Subcutaneous abdominal adipose tissue (tissue), 5 donors: ENCODE data around the gene HRH1.

Source experiments
- H3K27ac ChIP-seq: one replicate; pipeline ENCODE4 v1.7.0; 2013; ENCODE audit warnings: low read depth, mild to moderate bottlenecking, inconsistent platforms, low read length, moderate library complexity
- H3K27me3 ChIP-seq, 5 donors: one replicate each; pipeline ENCODE4 v1.7.0; 2013; ENCODE audit warnings: low read length in 5 of 5, inconsistent platforms in 1 of 5; ENCODE audit not compliant: control insufficient read depth in 5 of 5, insufficient read depth in 4 of 5
- H3K36me3 ChIP-seq, 5 donors: one replicate each; pipeline ENCODE4 v1.7.0; 2013; ENCODE audit warnings: low read length in 5 of 5; ENCODE audit not compliant: control insufficient read depth in 5 of 5, insufficient read depth in 5 of 5
- H3K4me1 ChIP-seq, 5 donors: one replicate each; pipeline ENCODE4 v1.7.0; 2013; ENCODE audit warnings: low read length in 5 of 5, mild to moderate bottlenecking in 3 of 5, moderate library complexity in 1 of 5; ENCODE audit not compliant: control insufficient read depth in 5 of 5, insufficient read depth in 5 of 5
- H3K4me3 ChIP-seq, 5 donors: one replicate each; pipeline ENCODE4 v1.7.0; 2013; ENCODE audit warnings: low read length in 5 of 5, low read depth in 1 of 5
- H3K9ac ChIP-seq, 5 donors: one replicate each; pipeline ENCODE4 v1.7.0; 2013; ENCODE audit warnings: low read length in 5 of 5, mild to moderate bottlenecking in 4 of 5, moderate library complexity in 3 of 5
- H3K9me3 ChIP-seq, 5 donors: one replicate each; pipeline ENCODE4 v1.7.0; 2013; ENCODE audit warnings: low read length in 5 of 5; ENCODE audit not compliant: control insufficient read depth in 5 of 5
- donor health status: healthy.
- donor health status: healthy.
- donor health status: healthy.
- donor health status: healthy.
- donor health status: healthy.

The HRH1 gene

GRCh38 chr3:11300970-11301369 lies 146.7 kb downstream of the HRH1 start:
- Histone ChIP-seq H3K27me3 (no peaks in the 10 kb centered on the region), H3K9ac (no peak overlapping the region), H3K4me3 (no peak overlapping the region), H3K27ac (no peak overlapping the region), H3K4me1 (peaks cover 0 to 16% (median 6%) of the 10 kb centered on the region in 5 donors), H3K36me3 (peaks cover 21 to 45% (median 33%) of the 10 kb centered on the region in 5 donors), H3K9me3 (no peaks in the 10 kb centered on the region)

- Histone ChIP-seq H3K36me3 (peaks cover 34 to 60% (median 39%) of the 10 kb centered on the region in 5 donors), H3K9ac (no peak overlapping the region), H3K4me1 (peaks cover 0 to 31% (median 6%) of the 10 kb centered on the region in 5 donors), H3K9me3 (no peaks in the 10 kb centered on the region), H3K4me3 (no peak overlapping the region), H3K27me3 (no peaks in the 10 kb centered on the region), H3K27ac (no peak overlapping the region)
Measured at GRCh38 chr3:11302444-11302843, 148.2 kb downstream of the HRH1 start.

GRCh38 chr3:11304175-11304574 lies 149.9 kb downstream of the HRH1 start:
- Histone ChIP-seq H3K27me3 (no peaks in the 10 kb centered on the region), H3K27ac (no peak overlapping the region), H3K9ac (no peak overlapping the region), H3K36me3 (peaks cover 45 to 70% (median 49%) of the 10 kb centered on the region in 5 donors), H3K4me1 (peaks cover 0 to 37% (median 9%) of the 10 kb centered on the region in 5 donors), H3K4me3 (no peak overlapping the region), H3K9me3 (no peaks in the 10 kb centered on the region)

DNA sequence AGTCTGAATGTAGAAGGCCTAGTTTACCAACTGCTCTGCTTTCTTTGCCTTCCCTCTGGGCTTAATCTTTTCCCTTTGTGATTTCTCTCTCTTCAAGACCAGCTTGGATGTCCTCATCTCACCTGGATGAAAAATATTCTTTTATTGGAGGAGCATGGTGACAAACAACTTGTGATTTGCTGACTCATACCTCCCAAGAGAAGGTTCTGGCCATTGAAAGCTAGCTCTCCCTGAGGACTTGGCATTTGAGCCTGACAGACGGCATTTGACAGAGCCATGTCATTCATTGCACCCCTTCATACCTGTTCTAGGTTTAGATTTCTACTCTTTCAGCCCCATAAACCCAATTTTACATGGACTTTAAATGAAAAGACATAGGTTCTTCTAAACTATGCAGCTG lies 151.2 kb downstream of the HRH1 start:
- Histone ChIP-seq H3K27me3 (no peaks in the 10 kb centered on the region), H3K36me3 (peaks cover 41 to 69% (median 49%) of the 10 kb centered on the region in 5 donors), H3K9ac (no peak overlapping the region), H3K4me1 (peaks cover 0 to 37% (median 9%) of the 10 kb centered on the region in 5 donors), H3K27ac (no peak overlapping the region), H3K4me3 (no peak overlapping the region), H3K9me3 (no peaks in the 10 kb centered on the region)

DNA sequence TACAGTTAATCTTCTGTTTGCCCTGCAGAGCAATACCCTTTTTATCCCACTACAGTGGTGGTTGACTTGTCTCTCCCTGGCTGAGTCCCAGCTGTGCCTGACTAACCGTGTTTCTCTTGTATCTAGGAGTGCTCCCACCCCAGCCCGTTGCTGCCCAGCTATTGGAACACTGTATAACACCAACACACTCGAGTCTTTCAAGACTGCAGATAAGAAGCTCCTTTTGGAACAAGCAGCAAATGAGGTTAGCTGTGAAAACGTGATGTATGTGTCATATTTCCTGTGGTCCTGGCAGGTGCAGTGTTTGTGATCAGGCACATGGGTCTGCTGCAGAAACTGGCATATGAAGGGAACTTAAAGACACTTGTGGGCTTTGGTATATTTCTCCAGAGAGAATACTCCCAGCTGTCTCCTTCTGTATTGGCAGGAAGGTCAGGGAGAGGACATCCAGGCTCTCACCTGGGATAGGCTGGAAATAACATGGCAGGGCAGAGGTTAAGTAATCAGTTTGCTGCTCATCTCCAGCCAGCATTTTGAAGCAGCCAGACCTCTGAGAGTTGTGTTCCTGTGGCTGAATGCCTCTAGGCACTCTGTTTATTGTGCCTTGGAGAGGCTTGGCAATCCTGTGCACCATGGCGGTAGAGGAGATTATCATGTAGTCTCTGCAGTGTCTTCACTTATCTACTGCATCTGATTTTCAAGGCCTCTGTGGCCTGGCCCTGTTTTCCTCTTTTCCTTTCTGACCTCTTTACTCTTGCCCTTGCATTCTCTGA lies 152.7 kb downstream of the HRH1 start:
- H3K4me1 ChIP-seq: peaks cover 0 to 37% (median 9%) of the 10 kb centered on the region in 5 donors
- no peaks in the 10 kb centered on the region for H3K27me3 ChIP-seq
- peaks cover 28 to 62% (median 47%) of the 10 kb centered on the region in 5 donors for H3K36me3 ChIP-seq
- no peaks in the 10 kb centered on the region for H3K9me3 ChIP-seq
- peak overlapping the region in 1 of 5 donors; percentile 27 for H3K9ac ChIP-seq
- H3K27ac ChIP-seq: no peak overlapping the region
- no peak overlapping the region for H3K4me3 ChIP-seq

- H3K4me1 ChIP-seq: peaks cover 0 to 37% (median 9%) of the 10 kb centered on the region in 5 donors
- no peak overlapping the region for H3K4me3 ChIP-seq
- H3K9ac ChIP-seq: no peak overlapping the region
- H3K27me3 ChIP-seq: no peaks in the 10 kb centered on the region
- H3K9me3 ChIP-seq: no peaks in the 10 kb centered on the region
- H3K36me3 ChIP-seq: peaks cover 25 to 59% (median 51%) of the 10 kb centered on the region in 5 donors
- peak overlapping the region; percentile 15 for H3K27ac ChIP-seq
Measured at GRCh38 chr3:11307830-11308432, 153.6 kb downstream of the HRH1 start.

DNA sequence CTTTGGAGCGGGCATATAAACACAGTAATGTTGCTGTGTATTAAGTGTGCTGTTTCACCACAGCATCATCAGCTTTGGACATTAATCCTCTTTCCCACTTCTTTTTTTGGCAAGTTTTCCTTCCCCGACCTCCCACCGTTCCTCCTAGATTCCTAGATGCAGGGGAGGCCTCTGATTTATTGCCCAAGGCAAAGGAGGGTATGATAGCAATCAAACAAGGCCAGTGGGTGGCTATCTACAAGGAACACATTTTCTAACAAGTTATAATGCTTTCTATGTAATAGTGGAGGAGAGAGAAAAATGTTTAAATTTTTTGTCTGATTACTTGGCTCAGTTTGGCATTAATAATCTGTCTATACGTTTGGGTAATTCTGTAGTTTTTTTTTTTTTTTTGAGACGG lies 156.0 kb downstream of the HRH1 start:
- H3K9me3 ChIP-seq: no peaks in the 10 kb centered on the region
- H3K4me3 ChIP-seq: no peak overlapping the region
- H3K27ac ChIP-seq: no peak overlapping the region
- H3K36me3 ChIP-seq: peaks cover 33 to 70% (median 66%) of the 10 kb centered on the region in 5 donors
- H3K9ac ChIP-seq: no peak overlapping the region
- H3K27me3 ChIP-seq: no peaks in the 10 kb centered on the region
- H3K4me1 ChIP-seq: peaks cover 0 to 28% (median 6%) of the 10 kb centered on the region in 5 donors

DNA sequence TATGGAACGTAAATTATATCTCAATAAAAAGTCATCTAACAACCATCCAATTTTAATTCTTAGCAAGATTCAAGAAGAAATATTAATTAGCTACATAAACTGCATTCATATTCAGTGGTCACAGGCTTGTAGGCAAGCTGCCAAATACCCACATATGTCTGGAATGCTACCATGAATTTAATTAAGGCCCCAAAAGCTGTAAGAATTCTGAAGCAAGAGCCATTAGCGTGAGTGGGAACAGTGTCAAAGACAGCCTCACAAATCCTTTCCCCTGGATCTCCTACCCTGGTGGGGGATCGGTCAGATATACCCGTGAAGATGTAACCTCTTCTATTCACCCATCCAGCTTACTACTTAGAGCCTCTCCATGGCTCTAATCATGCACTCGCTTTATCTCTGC lies 157.9 kb downstream of the HRH1 start:
- peaks cover 44 to 76% (median 69%) of the 10 kb centered on the region in 5 donors for H3K36me3 ChIP-seq
- no peak overlapping the region for H3K4me3 ChIP-seq
- H3K4me1 ChIP-seq: peaks cover 0 to 10% (median 3%) of the 10 kb centered on the region in 5 donors
- no peak overlapping the region for H3K9ac ChIP-seq
- H3K27me3 ChIP-seq: no peaks in the 10 kb centered on the region
- no peaks in the 10 kb centered on the region for H3K9me3 ChIP-seq
- H3K27ac ChIP-seq: no peak overlapping the region
